OCI-LY3 (cell line): ENCODE measurements around the gene ZDHHC14.

Experiments
- H2AFZ ChIP-seq: fragments of 200-600, 300-600 bp; shearing (Covaris generic); 2 replicates; pipeline ENCODE4 v1.6.0; 2014; ENCODE audit warnings: antibody characterized with exemption, low read depth, low read length
- H3K27ac ChIP-seq: fragments of 200-600, 300-600 bp; sonication (generic); 2 replicates; pipeline ENCODE4 v1.5.1; 2014; ENCODE audit warnings: mild to moderate bottlenecking, low read length, moderate library complexity, mixed read lengths
- H3K27me3 ChIP-seq: fragments of 200-600, 300-600 bp; sonication (generic); 2 replicates; pipeline ENCODE4 v1.6.1; 2014; ENCODE audit warnings: low read depth, low read length, mixed read lengths
- H3K36me3 ChIP-seq: fragments of 200-600, 300-600 bp; sonication (generic); replicated peaks from 2 replicates; pipeline ENCODE3; 2014; ENCODE audit warnings: low read depth, low read length, mixed read lengths
- H3K4me1 ChIP-seq: fragments of 300-600, 200-600 bp; sonication (generic); 2 replicates; pipeline ENCODE4 v1.6.1; 2014; ENCODE audit warnings: low read length, mixed read lengths
- H3K4me2 ChIP-seq: fragments of 200-600, 300-600 bp; sonication (generic); 2 replicates; pipeline ENCODE4 v1.6.1; 2014; ENCODE audit warnings: low read length, mixed read lengths
- H3K4me3 ChIP-seq: fragments of 300-600, 200-600 bp; sonication (generic); 2 replicates; pipeline ENCODE4 v1.5.1; 2014; ENCODE audit warnings: antibody characterized with exemption, mild to moderate bottlenecking, low read length, moderate library complexity
- H3K79me2 ChIP-seq: fragments of 300-600, 200-600 bp; shearing (Covaris generic); 2 replicates; pipeline ENCODE4 v1.6.1; 2014; ENCODE audit warnings: mild to moderate bottlenecking, low read length, mixed read lengths
- H3K9ac ChIP-seq: fragments of 300-600, 200-600 bp; shearing (Covaris generic); 2 replicates; pipeline ENCODE4 v1.6.0; 2014; ENCODE audit warnings: mild to moderate bottlenecking, low read length, moderate library complexity
- H3K9me3 ChIP-seq: fragments of 200-600, 300-600 bp; shearing (Covaris generic); 2 replicates; pipeline ENCODE4 v1.6.1; 2014; ENCODE audit warnings: low read length, mixed read lengths; ENCODE audit not compliant: insufficient read depth
- H4K20me1 ChIP-seq: fragments of 200-600, 300-600 bp; sonication (generic); 2 replicates; pipeline ENCODE4 v1.6.1; 2016; ENCODE audit warnings: low read length, mixed read lengths; ENCODE audit not compliant: insufficient read depth
- EZH2phosphoT487 ChIP-seq: fragments of 200-600 bp; shearing (Covaris generic); IDR thresholded peaks from 2 replicates; pipeline ENCODE4 v1.6.1; 2018; ENCODE audit warnings: antibody characterized with exemption, mixed run types, low read depth
- TF ChIP-seq, protein P1 (sequence below): fragments of 200-600, 300-600 bp; sonication (generic); IDR thresholded peaks from 2 replicates; pipeline ENCODE4 v1.5.1; 2014; ENCODE audit warnings: antibody characterized with exemption, low read length, low read depth

ZDHHC14 gene

DNA sequence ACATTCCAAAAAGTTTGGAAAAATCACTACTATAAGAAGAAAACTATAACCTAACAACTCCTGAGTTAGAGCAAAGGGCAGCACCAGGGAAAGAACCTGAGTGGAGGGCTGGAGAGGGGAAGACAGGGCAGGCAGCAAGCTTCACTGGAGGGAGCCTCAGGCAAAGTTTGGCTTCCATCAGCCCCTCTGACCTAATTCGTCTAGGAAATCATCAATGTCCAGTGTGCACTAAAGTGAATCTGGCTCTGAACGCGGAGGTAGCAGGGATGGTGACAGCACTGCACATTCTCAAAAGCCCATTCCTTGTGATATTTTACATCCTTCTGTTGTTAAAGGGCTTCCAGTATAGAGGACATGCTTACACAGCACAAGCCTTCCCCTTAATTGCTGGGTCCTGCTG, 87.1 kb downstream of the ZDHHC14 start:
- no peaks in the 10 kb centered on the region for H4K20me1 ChIP-seq
- H3K9me3 ChIP-seq: no peaks in the 10 kb centered on the region
- H3K4me3 ChIP-seq: no peak overlapping the region
- peaks cover 29% of the 10 kb centered on the region for H3K4me1 ChIP-seq
- TF ChIP-seq EZH2phosphoT487: no peak
- TF ChIP-seq, protein P1, sequence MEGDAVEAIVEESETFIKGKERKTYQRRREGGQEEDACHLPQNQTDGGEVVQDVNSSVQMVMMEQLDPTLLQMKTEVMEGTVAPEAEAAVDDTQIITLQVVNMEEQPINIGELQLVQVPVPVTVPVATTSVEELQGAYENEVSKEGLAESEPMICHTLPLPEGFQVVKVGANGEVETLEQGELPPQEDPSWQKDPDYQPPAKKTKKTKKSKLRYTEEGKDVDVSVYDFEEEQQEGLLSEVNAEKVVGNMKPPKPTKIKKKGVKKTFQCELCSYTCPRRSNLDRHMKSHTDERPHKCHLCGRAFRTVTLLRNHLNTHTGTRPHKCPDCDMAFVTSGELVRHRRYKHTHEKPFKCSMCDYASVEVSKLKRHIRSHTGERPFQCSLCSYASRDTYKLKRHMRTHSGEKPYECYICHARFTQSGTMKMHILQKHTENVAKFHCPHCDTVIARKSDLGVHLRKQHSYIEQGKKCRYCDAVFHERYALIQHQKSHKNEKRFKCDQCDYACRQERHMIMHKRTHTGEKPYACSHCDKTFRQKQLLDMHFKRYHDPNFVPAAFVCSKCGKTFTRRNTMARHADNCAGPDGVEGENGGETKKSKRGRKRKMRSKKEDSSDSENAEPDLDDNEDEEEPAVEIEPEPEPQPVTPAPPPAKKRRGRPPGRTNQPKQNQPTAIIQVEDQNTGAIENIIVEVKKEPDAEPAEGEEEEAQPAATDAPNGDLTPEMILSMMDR: no peak
- H3K27me3 ChIP-seq: no peaks in the 10 kb centered on the region
- no peak overlapping the region for H3K4me2 ChIP-seq
- no peak overlapping the region for H3K27ac ChIP-seq
- no peak overlapping the region for H3K9ac ChIP-seq
- no peaks in the 10 kb centered on the region for H3K36me3 ChIP-seq
- H2AFZ ChIP-seq: no peak overlapping the region
- peaks cover 3% of the 10 kb centered on the region; the same call in 1 of the 2 replicates for H3K79me2 ChIP-seq

DNA sequence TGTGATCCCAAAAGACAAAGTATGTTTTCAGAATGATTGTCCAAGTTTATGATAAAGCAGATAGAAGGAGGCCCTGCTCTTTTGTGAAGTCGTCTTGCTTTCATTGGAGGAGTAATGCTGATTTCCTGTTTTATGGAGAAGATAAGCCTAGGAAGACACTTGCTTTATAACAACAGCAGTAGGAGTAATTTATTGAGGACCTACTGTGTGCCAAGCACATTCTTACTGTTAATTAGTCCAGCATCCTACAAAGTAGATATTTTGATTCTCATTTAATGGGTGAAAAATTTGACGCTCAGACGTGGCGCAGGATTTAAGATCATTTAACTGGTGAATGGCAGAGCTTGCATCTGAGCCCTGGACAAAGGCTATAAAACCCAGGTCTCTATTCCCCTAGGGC, 87.6 kb downstream of the ZDHHC14 start:
- TF ChIP-seq EZH2phosphoT487: no peak
- TF ChIP-seq, protein P1: no peak
- H3K4me1 ChIP-seq: peaks cover 24% of the 10 kb centered on the region
- H3K27ac ChIP-seq: no peak overlapping the region
- no peaks in the 10 kb centered on the region for H3K36me3 ChIP-seq
- no peaks in the 10 kb centered on the region for H4K20me1 ChIP-seq
- no peak overlapping the region for H2AFZ ChIP-seq
- no peak overlapping the region for H3K4me2 ChIP-seq
- no peak overlapping the region for H3K4me3 ChIP-seq
- H3K9me3 ChIP-seq: no peaks in the 10 kb centered on the region
- H3K27me3 ChIP-seq: no peaks in the 10 kb centered on the region
- H3K79me2 ChIP-seq: no peaks in the 10 kb centered on the region
- no peak overlapping the region for H3K9ac ChIP-seq

DNA sequence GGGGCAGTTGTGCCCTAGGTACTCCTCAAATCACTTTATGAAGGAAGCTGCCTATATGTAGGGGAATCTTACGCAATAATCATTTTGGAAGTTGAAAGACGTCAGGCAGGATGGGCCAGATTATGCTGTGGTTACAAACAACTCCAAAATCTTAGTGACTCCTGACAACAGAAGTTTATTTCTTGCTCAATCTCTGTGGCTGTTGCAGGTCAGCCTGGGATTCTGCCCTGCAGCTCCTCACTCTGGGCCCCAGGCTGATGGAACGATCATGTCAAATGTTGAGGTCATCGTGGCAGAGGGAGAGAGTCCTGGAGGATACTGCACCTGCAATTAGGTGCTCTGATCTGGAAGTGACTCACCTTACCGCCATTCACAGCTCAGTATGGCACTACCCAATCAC, 88.4 kb downstream of the ZDHHC14 start:
- no peaks in the 10 kb centered on the region for H3K36me3 ChIP-seq
- H3K9me3 ChIP-seq: no peaks in the 10 kb centered on the region
- no peak overlapping the region for H2AFZ ChIP-seq
- no peak overlapping the region for H3K27ac ChIP-seq
- no peaks in the 10 kb centered on the region for H4K20me1 ChIP-seq
- no peaks in the 10 kb centered on the region for H3K27me3 ChIP-seq
- no peak overlapping the region for H3K4me2 ChIP-seq
- H3K79me2 ChIP-seq: no peaks in the 10 kb centered on the region
- no peak overlapping the region for H3K4me3 ChIP-seq
- no peak overlapping the region for H3K9ac ChIP-seq
- H3K4me1 ChIP-seq: peaks cover 17% of the 10 kb centered on the region
- TF ChIP-seq EZH2phosphoT487: no peak
- TF ChIP-seq, protein P1: no peak

DNA sequence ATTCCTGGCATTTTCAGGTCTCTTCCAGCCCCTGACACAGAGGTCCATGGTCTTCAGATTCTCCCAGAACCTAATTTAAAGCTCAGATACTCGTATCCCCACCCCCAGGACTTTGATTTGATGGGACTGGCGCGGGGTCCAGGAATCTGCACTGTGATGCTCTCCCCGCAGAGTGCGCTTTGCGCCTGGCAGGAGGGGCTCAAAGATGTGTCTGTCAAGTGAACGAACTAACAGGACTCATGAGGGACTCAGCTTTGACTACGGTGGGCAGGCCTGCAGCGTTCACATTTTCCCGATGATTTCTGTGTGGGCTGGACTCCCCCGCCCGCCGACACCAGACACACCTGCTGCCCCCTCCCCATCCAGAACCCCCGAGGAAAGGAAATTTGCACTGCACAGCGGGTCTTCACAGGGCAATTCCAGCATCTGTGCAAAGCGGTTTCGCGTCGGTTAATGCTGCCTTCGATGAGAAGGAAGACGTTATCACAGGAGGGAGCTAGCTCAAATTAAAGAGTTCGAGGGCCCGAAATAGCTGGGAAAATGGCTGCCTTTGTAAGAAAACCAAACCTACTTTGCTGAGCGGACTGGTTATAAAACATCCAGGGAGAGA, 90.2 kb downstream of the ZDHHC14 start:
- H3K4me2 ChIP-seq: no peak overlapping the region
- H3K4me3 ChIP-seq: no peak overlapping the region
- peaks cover under 1% of the 10 kb centered on the region; the same call in 1 of the 2 replicates for H3K4me1 ChIP-seq
- no peaks in the 10 kb centered on the region for H4K20me1 ChIP-seq
- no peaks in the 10 kb centered on the region for H3K27me3 ChIP-seq
- H2AFZ ChIP-seq: no peak overlapping the region
- no peaks in the 10 kb centered on the region for H3K79me2 ChIP-seq
- no peak for TF ChIP-seq EZH2phosphoT487
- TF ChIP-seq, protein P1: no peak
- H3K27ac ChIP-seq: no peak overlapping the region
- H3K36me3 ChIP-seq: no peaks in the 10 kb centered on the region
- H3K9me3 ChIP-seq: no peaks in the 10 kb centered on the region
- H3K9ac ChIP-seq: no peak overlapping the region
